GM18508 (cell line): ENCODE results near the gene CCDC14.
"Not testable (repeated sequence)": the region's sequence is repeated elsewhere in the genome, so short reads cannot be mapped to it uniquely, and the experiment has no call there.

Experiments used
- ATAC-seq: cut with Tn5 transposase; IDR thresholded peaks from one replicate; pipeline ENCODE4 v1.9.1; 2021; ENCODE audit warnings: moderate number of reproducible peaks; ENCODE audit not compliant: insufficient read depth, unreplicated experiment

CCDC14 gene

DNA sequence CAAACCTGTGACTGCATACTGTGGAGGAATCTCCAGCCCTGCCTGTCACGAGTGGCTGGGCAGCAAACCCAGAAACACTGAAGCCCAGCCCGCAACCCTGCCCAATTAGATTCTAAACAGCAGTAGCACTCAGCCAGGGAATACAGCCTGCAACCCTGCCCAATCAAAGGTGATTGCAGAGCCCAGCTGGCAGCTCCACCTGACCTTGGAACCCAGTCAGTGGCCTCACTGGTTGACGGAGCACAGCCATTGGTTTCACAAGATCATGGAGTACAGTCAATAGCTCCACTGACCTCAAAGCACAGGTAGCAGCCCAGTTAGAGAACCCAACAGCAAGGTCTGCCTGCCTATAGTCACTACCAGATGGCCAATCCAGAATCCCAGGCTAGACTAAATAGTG is 41.7 kb downstream of the CCDC14 start:
- no peak for ATAC-seq

GRCh38 chr3:123914829-123915228 is 46.2 kb downstream of the CCDC14 start:
- ATAC-seq: no peak

- ATAC-seq: no peak
Observed at GRCh38 chr3:123909785-123910184, 51.2 kb downstream of the CCDC14 start.

GRCh38 chr3:123907720-123908119 is 53.3 kb downstream of the CCDC14 start:
- no peak for ATAC-seq

GRCh38 chr3:123899300-123899865 is 61.6 kb downstream of the CCDC14 start:
- ATAC-seq: no peak

- ATAC-seq: no peak
Observed at GRCh38 chr3:123893012-123893411, 68.0 kb downstream of the CCDC14 start.

DNA sequence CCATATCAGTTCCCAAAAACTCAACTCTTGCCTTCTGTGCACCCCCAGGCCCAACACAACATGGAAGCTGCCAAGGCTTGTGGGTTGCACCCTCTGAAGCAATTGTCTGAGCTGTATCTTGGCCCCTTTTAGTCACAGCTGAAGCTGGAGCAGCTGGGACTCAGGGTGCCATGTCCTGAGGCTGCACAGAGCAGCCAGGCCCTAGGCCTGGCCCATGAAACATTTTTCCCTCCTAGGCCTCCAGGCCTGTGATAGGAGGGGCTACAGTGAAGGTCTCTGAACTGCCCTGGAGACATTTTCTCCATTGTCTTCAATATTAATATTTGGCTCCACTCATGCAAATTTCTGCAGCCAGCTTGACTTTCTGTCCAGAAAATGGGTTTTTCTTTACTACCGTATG is 68.8 kb downstream of the CCDC14 start:
- ATAC-seq: no peak

- not testable (repeated sequence) for ATAC-seq
Observed at GRCh38 chr3:123890991-123891390, 70.0 kb downstream of the CCDC14 start.

GRCh38 chr3:123890162-123890561 is 70.9 kb downstream of the CCDC14 start:
- ATAC-seq: not testable (repeated sequence)

DNA sequence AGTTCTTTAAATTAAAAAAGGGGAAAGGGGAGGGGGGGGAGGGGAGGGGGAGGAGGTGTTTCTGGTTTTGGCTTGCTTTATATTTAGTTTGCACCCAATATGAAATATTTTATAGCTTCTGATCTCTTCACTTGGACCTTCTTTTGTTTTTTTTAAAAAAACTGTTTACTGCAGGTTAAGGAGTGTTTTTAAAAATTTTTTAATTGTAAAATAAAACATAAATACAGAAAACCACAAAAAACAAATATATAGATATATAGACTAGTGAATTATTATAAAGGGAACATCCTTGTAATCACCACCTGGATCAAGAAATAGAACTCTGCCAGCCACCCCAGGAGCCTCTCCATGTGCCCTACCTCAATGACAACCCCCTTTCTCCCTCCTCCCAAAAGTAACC is 76.0 kb downstream of the CCDC14 start:
- no peak for ATAC-seq

DNA sequence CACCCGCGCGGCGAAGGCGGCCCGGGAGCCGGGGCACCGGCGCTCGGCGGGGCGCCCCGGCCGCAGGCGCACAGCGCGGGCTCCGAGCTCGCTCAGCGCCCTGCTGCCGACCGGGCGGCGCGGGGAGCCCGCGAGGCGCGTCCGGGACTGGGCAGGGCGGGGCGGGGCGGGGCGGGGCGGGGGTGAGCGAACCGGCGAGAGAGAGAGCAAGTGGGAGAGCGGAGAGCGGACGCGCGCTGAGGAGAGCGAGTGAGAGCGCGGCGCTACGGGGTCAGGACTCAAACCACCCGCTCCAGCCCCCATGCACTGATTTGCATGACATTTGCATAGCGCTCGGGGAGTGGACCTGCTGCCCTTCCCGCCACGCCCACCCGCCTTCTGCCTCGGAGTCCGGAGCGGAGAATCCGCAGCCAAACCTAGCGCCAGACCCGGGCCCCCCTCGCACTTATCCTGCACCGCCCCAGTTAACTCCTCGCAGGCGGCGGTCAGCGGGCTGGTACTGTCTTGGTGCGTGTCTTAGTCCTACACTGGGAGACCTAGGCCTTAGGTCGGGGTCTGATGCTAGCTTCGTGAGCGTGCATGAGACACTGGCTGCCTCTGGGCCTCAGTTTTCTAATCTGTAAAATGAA is 76.7 kb downstream of the CCDC14 start, which contains the start of gene MYLK:
MYLK (minus strand) TSS at position 130 of the 629 bp plus-strand sequence. CDS start 90,491 bp downstream, outside the sequence.
- no peak for ATAC-seq

DNA sequence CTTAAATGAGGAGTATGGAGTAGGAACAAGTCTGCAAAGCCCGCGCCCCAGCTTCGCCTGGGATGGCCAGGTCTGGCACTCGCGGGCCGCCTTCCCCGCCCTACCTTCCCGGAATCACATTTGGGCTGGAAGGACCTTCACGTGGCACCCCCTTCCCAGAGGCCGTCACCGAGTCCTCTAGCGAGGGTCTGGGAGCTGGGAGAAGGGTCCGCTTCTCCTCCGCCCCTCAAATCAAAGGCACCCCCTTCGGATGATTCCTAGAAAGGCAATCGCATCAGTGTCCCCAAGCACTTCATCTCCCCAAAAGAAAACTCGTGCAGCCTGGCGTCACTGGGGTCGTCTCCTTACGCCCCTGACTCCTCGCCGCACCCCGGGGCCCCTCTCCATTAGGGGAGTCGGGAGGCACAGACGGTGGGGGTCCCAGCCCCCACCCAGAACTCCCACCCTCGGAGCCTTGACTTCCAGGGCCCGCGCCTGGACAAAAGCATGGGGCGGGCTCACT is 77.3 kb downstream of the CCDC14 start:
- ATAC-seq: no peak

GRCh38 chr3:123883111-123883510 is 77.9 kb downstream of the CCDC14 start:
- ATAC-seq: no peak

- ATAC-seq: no peak
Observed at GRCh38 chr3:123881771-123882170, 79.3 kb downstream of the CCDC14 start.

DNA sequence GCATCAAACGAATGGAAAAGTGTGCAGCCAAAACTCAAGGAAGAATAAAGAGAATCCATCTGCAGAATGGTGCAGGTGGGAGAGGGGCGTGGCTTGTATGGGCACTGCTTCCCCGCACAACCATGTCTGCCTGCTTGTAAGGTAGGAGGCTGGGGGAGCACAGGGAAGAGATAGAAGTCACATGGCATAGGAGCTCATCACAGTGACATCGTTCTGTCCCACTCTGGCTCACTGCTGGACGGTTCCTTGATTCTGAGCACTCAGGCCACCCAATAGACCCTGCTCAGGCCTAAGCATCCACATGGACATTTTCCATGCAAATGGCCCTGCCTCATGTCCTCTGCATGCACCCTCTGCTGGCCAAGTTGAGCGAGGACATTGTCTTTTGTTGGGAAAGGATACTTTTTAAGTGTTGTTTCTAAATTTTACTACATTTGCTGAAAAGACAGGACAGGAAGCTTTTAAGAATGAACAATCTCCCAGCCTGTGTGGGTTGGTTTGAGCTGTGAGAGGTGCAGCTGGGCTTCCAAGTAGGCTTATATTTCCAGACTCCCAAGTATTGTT is 79.9 kb downstream of the CCDC14 start:
- no peak for ATAC-seq

DNA sequence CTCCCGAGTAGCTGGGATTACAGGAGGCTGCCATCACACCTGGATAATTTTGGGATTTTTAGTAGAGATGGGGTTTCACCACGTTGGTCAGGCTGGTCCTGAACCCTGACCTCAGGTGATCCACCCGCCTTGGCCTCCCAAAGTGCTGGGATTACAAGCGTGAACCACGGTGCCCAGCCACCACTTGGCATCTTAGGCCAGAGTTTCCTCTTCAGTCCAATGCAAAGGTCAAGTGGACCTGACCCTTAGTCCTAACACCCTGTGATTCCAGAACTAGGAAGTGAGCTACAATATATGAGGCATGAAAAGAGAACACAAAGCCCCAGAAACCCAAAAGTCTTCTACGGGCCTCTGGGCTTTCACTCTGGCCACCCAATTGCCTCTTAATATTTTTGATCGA is 82.2 kb downstream of the CCDC14 start:
- ATAC-seq: no peak

DNA sequence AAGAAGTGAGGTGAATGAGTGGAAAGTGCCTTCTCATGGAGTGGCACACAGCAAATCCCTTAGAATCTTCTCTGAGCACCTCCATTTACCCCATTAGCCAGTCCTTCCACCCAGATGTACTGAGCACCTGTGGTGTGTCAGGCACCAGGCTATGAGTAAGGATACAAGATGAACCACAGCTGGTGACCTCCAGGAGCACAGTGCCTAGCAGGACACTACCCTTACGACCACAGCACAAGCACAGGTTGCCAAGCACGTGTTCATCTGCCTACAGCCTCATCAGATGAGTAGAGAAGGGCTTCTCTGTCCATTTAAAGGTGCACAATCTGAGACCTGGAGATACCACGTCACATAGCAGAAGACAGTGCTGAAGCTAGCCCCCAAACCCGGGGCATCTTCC is 83.1 kb downstream of the CCDC14 start:
- no peak for ATAC-seq

- no peak for ATAC-seq
Observed at GRCh38 chr3:123877466-123877865, 83.6 kb downstream of the CCDC14 start.

DNA sequence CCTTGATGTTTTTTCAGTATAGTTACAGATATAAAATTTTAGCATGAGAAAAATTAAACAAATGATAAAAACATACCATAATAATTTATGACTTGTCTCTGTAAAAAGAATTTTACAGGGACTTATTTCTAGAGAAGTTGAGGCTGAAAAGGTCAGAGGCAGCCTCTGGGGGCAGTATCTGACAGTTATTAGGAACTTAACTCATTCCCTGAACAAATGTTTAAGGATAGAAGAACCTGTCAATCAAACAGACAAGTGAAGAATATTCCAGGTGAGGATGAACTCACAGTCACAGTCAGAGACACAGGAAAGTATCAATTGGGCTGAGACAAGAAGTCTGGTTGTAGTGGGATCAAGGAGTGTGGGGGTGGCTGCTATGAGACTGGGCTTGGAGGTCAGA is 84.2 kb downstream of the CCDC14 start:
- no peak for ATAC-seq

GRCh38 chr3:123872621-123873020 is 88.4 kb downstream of the CCDC14 start:
- ATAC-seq: no peak

DNA sequence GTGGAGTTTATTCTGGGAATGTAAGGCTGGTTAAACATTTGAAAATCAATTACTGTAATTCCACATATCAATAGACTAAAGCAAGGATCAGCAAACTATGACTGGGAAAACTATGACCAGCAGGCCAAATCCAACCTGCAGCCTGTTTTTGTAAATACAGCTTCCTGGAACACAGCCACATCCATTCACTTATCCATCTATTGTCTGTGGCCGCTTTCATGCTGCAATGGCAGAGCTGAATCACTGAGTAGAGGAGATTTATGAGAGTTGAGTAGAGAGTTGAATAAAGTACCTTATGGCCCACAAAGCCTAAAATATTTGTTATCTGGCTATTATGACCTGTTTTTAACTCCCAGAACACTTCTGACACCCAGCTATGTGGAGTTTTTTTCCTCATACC is 89.1 kb downstream of the CCDC14 start:
- ATAC-seq: no peak

DNA sequence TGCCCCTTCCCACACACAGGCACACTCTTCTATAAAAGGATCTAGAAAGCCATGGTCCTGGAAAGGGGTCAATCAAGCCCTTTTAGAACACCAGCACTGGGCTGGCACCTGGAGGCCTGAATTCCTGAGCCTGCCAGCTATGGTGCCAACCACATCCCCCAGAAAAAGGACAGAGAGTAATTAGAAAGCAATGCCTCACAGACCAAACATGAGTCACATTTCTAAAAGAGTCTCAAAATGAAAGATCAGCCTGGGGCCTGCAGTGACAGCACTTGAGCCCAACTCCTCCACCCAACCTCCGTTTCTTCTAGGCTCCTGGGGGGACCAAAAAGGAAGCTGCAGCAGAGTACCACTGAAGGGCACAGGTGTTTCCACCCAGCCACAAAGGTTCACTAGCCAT is 91.0 kb downstream of the CCDC14 start:
- ATAC-seq: no peak
